H9 (cell line): ENCODE data around the gene NEDD9. TPM values are rescaled to one million over a fixed set of nuclear protein-coding genes. Genes with fewer than 3 reads are reported as not detected.

ENCODE experiments used
- DNase-seq: peaks from one replicate; pipeline ENCODE4 v3.0.0-alpha.2; 2017
- H2AFZ ChIP-seq: one replicate; pipeline ENCODE4 v1.6.1; 2013; ENCODE audit warnings: mild to moderate bottlenecking, low read length, control low read depth, moderate library complexity
- H2AK5ac ChIP-seq: 2 replicates; pipeline ENCODE4 v1.6.1; 2013; ENCODE audit warnings: low read length, control low read depth, mixed read lengths; ENCODE audit not compliant: insufficient read length
- H2BK120ac ChIP-seq: one replicate; pipeline ENCODE4 v1.6.1; 2013; ENCODE audit warnings: low read depth, mild to moderate bottlenecking, low read length, control low read depth, inconsistent platforms; ENCODE audit not compliant: poor library complexity, severe bottlenecking
- H2BK12ac ChIP-seq: 2 replicates; pipeline ENCODE4 v1.6.1; 2013; ENCODE audit warnings: low read length, control low read depth, mixed read lengths, low read depth; ENCODE audit not compliant: insufficient read length
- H2BK15ac ChIP-seq: 2 replicates; pipeline ENCODE4 v1.6.1; 2013; ENCODE audit warnings: low read depth, low read length, control low read depth
- H2BK20ac ChIP-seq: one replicate; pipeline ENCODE4 v1.6.1; 2013; ENCODE audit warnings: low read depth, mild to moderate bottlenecking, low read length, control low read depth, inconsistent platforms; ENCODE audit not compliant: poor library complexity, severe bottlenecking
- H2BK5ac ChIP-seq: 2 replicates; pipeline ENCODE4 v1.6.1; 2013; ENCODE audit warnings: low read length, control low read depth, mixed read lengths; ENCODE audit not compliant: insufficient read length
- H3K14ac ChIP-seq: 2 replicates; pipeline ENCODE4 v1.6.1; 2013; ENCODE audit warnings: low read length, control low read depth; ENCODE audit not compliant: insufficient read depth
- H3K18ac ChIP-seq: 2 replicates; pipeline ENCODE4 v1.6.1; 2013; ENCODE audit warnings: low read depth, mild to moderate bottlenecking, mixed read lengths, low read length, control low read depth; ENCODE audit not compliant: insufficient read length
- H3K23ac ChIP-seq: 2 replicates; pipeline ENCODE4 v1.6.1; 2013; ENCODE audit warnings: low read length, control low read depth, mixed read lengths, low read depth; ENCODE audit not compliant: insufficient read length
- H3K23me2 ChIP-seq: 2 replicates; pipeline ENCODE4 v1.6.1; 2013; ENCODE audit warnings: low read depth, mild to moderate bottlenecking, mixed read lengths, low read length, control low read depth; ENCODE audit not compliant: insufficient read length, poor library complexity, severe bottlenecking
- H3K27ac ChIP-seq: 2 replicates; pipeline ENCODE4 v1.5.1; 2013; ENCODE audit warnings: low read length, control low read depth, mixed read lengths, low read depth; ENCODE audit not compliant: insufficient read length
- H3K27me3 ChIP-seq: 2 replicates; pipeline ENCODE4 v1.6.1; 2013; ENCODE audit warnings: low read length, control low read depth, inconsistent platforms; ENCODE audit not compliant: insufficient read depth
- H3K4ac ChIP-seq: 2 replicates; pipeline ENCODE4 v1.6.1; 2013; ENCODE audit warnings: low read depth, mild to moderate bottlenecking, control low read depth, inconsistent platforms, low read length, moderate library complexity
- H3K4me1 ChIP-seq: 2 replicates; pipeline ENCODE4 v1.6.1; 2013; ENCODE audit warnings: low read length, control low read depth, inconsistent platforms; ENCODE audit not compliant: insufficient read depth
- H3K4me2 ChIP-seq: 2 replicates; pipeline ENCODE4 v1.6.1; 2013; ENCODE audit warnings: low read length, control low read depth, mixed read lengths; ENCODE audit not compliant: insufficient read length, insufficient read depth
- H3K56ac ChIP-seq: 2 replicates; pipeline ENCODE4 v1.6.1; 2013; ENCODE audit warnings: low read depth, mild to moderate bottlenecking, mixed read lengths, low read length, control low read depth; ENCODE audit not compliant: insufficient read length
- H3K79me1 ChIP-seq: 2 replicates; pipeline ENCODE4 v1.6.1; 2013; ENCODE audit warnings: low read depth, mild to moderate bottlenecking, moderate library complexity, low read length, control low read depth, inconsistent platforms; ENCODE audit not compliant: insufficient read depth, poor library complexity, severe bottlenecking
- H3K79me2 ChIP-seq: 2 replicates; pipeline ENCODE4 v1.6.1; 2013; ENCODE audit warnings: low read length, control low read depth, inconsistent platforms; ENCODE audit not compliant: insufficient read depth
- H3K9ac ChIP-seq: 2 replicates; pipeline ENCODE4 v1.6.1; 2013; ENCODE audit warnings: low read length, control low read depth, mixed read lengths; ENCODE audit not compliant: insufficient read length; ENCODE audit errors: extremely low read depth
- H3K9me3 ChIP-seq: one replicate; pipeline ENCODE4 v1.6.1; 2013; ENCODE audit warnings: low read depth, low read length, inconsistent platforms; ENCODE audit not compliant: control insufficient read depth
- H3T11ph ChIP-seq: one replicate; pipeline ENCODE4 v1.6.1; 2013; ENCODE audit warnings: mild to moderate bottlenecking, low read length, control low read depth, inconsistent platforms
- H4K20me1 ChIP-seq: one replicate; pipeline ENCODE4 v1.6.1; 2013; ENCODE audit not compliant: control insufficient read depth, insufficient read length, insufficient read depth
- H4K5ac ChIP-seq: 2 replicates; pipeline ENCODE4 v1.6.1; 2013; ENCODE audit warnings: low read depth, mild to moderate bottlenecking, mixed read lengths, low read length, control low read depth; ENCODE audit not compliant: insufficient read length
- H4K8ac ChIP-seq: replicated peaks from 2 replicates; pipeline ENCODE4 v1.6.1; 2013; ENCODE audit warnings: low read length, control low read depth, mixed read lengths, low read depth; ENCODE audit not compliant: insufficient read length
- H4K91ac ChIP-seq: 2 replicates; pipeline ENCODE4 v1.6.1; 2013; ENCODE audit warnings: low read depth, mild to moderate bottlenecking, moderate library complexity, mixed read lengths, low read length, control low read depth; ENCODE audit not compliant: insufficient read length
- H3K27ac Mint-ChIP-seq, 3 experiments: 2 replicates in 2 of 3; 3 replicates in 1 of 3; pipeline ENCODE4 v1.8.0; 2020 to 2021; ENCODE audit warnings: mixed read lengths in 3 of 3, mild to moderate bottlenecking in 1 of 3, moderate library complexity in 1 of 3
- H3K27me3 Mint-ChIP-seq: 2 replicates; pipeline ENCODE4 v1.8.0; 2021; ENCODE audit warnings: low read depth, mild to moderate bottlenecking, moderate library complexity, mixed read lengths
- H3K36me3 Mint-ChIP-seq, 3 experiments: 2 replicates in 2 of 3; 3 replicates in 1 of 3; pipeline ENCODE4 v1.8.0; 2020 to 2021; ENCODE audit warnings: low read depth in 3 of 3, mixed read lengths in 3 of 3; ENCODE audit not compliant: insufficient read depth in 1 of 3
- H3K4me1 Mint-ChIP-seq, 2 experiments: 2 replicates each; pipeline ENCODE4 v1.8.0; 2020; ENCODE audit warnings: mixed read lengths in 2 of 2
- H3K4me3 Mint-ChIP-seq, 2 experiments: 2 replicates in 1 of 2; 3 replicates in 1 of 2; pipeline ENCODE4 v1.8.0; 2020 to 2021; ENCODE audit warnings: mild to moderate bottlenecking in 2 of 2, mixed read lengths in 2 of 2, moderate library complexity in 1 of 2
- H3K9me3 Mint-ChIP-seq, 2 experiments: 2 replicates in 1 of 2; 3 replicates in 1 of 2; pipeline ENCODE4 v1.8.0; 2020; ENCODE audit warnings: mild to moderate bottlenecking in 2 of 2, mixed read lengths in 2 of 2, moderate library complexity in 1 of 2
- CTCF ChIP-seq: fragments of 200-600 bp; sonication (generic); conservative IDR thresholded peaks from 3 replicates; pipeline ENCODE4 v1.8.0; 2021; ENCODE audit warnings: antibody characterized with exemption, mild to moderate bottlenecking
- WGBS: extraction: QIAGEN DNeasy Blood & Tissue Kit; methylation state at CpG from one replicate; pipeline ENCODE4 v1.1.7; 2013; ENCODE audit warnings: missing lambda C conversion rate, low lambda C conversion rate, mixed read lengths; ENCODE audit not compliant: insufficient read length; ENCODE audit errors: extremely low coverage; 5-methylcytosine and 5-hydroxymethylcytosine counted together
- total RNA-seq: library from RNA; stranded (reverse); gene quantifications from 2 replicates; pipeline ENCODE4 v1.2.1, GENCODE V29; 2021

The NEDD9 gene
- total RNA-seq, 1 experiment from 2014 or later = 5.5 TPM

- no peak overlapping the region for H3K4me3 Mint-ChIP-seq
- H3K36me3 Mint-ChIP-seq = peaks cover 2 to 4% (median 3%) of the 10 kb centered on the region in 3 experiments; a peak in 5 of 7 replicates
- WGBS = no CpG with 5 or more reads among the region's 1 CpG
Measured at GRCh38 chr6:11253594-11253993, 21.1 kb upstream of the NEDD9 start.

More at GRCh38 chr6:11253594-11253993, 21.1 kb upstream of the NEDD9 start:
- 0 out of 2 replicates have a peak, but pooled peaks cover 2% of the 10 kb centered on the region for H3K4me1 ChIP-seq
- no peak overlapping the region for H3K56ac ChIP-seq
- H2BK12ac ChIP-seq = no peak overlapping the region
- H2AFZ ChIP-seq = no peak overlapping the region
- H2BK15ac ChIP-seq = no peak overlapping the region
- DNase-seq = no peak
- Mint-ChIP-seq H3K27ac (no peak overlapping the region), H3K4me1 (peaks cover 7 to 11% of the 10 kb centered on the region in 2 experiments), H3K27me3 (no peaks in the 10 kb centered on the region), H3K9me3 (peaks cover 6 to 8% of the 10 kb centered on the region in 2 experiments; a peak in 4 of 5 replicates)
- no peak overlapping the region for H3K18ac ChIP-seq
- H3K79me1 ChIP-seq = no peaks in the 10 kb centered on the region
- H3T11ph ChIP-seq = no peak overlapping the region
- H2AK5ac ChIP-seq = no peak overlapping the region
- no peak overlapping the region for H3K23ac ChIP-seq
- H3K14ac ChIP-seq = no peak overlapping the region
- no peak overlapping the region for H2BK120ac ChIP-seq
- H3K9ac ChIP-seq = no peak overlapping the region
- H3K27ac ChIP-seq = no peak overlapping the region
- TF ChIP-seq CTCF = no peak
- H3K4me2 ChIP-seq = no peak overlapping the region
- no peaks in the 10 kb centered on the region for H3K9me3 ChIP-seq
- no peak overlapping the region for H3K4ac ChIP-seq
- no peak overlapping the region for H2BK20ac ChIP-seq
- H4K20me1 ChIP-seq = no peaks in the 10 kb centered on the region
- H4K91ac ChIP-seq = no peak overlapping the region
- no peak overlapping the region for H4K5ac ChIP-seq
- no peak overlapping the region for H4K8ac ChIP-seq
- no peak overlapping the region for H2BK5ac ChIP-seq
- H3K79me2 ChIP-seq = no peaks in the 10 kb centered on the region
- H3K23me2 ChIP-seq = no peaks in the 10 kb centered on the region
- H3K27me3 ChIP-seq = no peaks in the 10 kb centered on the region
